GM21717 (cell line): ENCODE results near the gene ARHGAP5.

ENCODE experiments used
- ATAC-seq: cut with Tn5 transposase; IDR thresholded peaks from one replicate; pipeline ENCODE4 v1.9.1; 2021; ENCODE audit warnings: mild to moderate bottlenecking, moderate library complexity; ENCODE audit not compliant: unreplicated experiment

The ARHGAP5 gene

DNA sequence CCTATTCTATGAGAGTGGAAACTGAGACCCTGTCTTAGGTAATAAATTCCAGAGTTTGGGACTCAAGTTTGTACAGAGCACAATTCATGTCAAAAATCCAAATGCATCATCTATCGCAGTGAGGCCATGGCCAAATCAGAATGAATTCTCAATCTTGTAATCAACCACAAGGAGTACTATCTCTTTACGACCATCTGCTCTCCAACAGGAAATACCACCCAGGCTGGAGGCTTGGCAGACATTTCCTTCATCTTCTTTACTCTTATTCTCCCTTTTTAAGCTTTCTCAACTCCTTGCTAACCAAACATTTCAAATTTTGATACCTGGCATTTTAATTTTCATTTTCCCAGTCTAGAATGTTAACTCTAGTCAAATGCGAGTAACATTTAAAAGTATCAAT, 92.1 kb downstream of the ARHGAP5 start:
- no peak for ATAC-seq

- no peak for ATAC-seq
These were observed 94.4 kb downstream of the ARHGAP5 start for GRCh38 chr14:32171469-32171868.

DNA sequence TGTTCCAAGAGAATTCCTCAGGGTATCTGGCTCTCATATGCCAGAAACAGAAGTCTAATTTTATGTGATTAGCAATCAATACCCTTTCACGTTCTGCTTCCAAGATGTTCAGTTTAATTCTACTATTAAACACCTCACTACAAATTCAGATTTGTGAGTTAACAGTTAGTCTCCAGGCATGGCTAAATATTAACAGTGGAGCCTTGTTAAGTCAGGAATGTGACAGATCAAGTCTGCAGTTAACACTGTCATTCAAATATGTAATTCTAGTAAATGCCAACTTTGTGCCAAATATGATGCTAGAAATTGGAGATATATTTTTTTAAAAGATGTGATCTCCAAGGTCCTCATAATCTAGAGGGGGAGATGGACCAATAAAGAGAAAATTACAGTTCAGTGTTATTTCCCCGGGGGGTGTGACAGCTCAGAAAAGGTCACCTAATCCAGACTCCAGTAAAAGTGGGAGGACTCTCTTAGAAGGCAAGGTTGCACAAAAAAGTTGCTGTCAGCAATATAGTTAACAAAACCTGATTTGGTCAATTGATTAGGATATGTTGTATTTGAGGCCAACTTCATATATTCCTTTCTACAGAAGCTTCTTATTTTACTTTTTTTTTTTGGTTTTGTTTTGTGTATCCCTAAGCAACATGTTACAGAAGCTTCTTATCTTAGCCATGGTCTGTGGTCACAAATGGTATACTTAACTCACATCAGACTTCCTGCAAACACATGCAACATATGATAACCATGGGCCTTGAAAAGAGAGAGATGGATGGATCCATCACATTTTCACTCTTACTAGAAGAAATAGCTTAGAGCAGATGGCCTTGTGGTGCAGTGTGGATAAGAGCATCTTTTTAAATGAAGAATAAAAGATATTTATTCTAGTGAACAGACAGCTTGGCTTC, 106.3 kb downstream of the ARHGAP5 start:
- ATAC-seq = no peak

- no peak for ATAC-seq
These were observed 108.0 kb downstream of the ARHGAP5 start for GRCh38 chr14:32185097-32185496.

- no peak for ATAC-seq
These were observed 109.1 kb downstream of the ARHGAP5 start for GRCh38 chr14:32186248-32186647.

DNA sequence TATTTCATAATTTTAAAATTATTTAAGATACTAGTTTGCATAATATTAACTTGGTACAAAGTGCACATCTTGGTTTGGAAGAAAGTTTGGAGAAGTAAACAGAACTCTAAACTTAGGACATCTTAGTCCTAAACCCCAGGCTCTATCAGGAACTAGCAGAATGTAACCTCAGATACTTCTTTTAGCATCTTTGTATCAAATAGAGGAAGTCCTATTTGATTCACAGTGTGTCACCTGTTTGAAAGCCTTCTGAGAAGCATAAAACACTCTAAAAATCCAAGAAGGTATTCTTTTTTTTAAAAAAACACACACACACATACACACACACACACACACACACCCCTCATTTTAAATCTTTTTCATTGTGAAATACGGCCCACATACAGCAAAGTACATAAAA, 112.7 kb downstream of the ARHGAP5 start:
- no peak for ATAC-seq

DNA sequence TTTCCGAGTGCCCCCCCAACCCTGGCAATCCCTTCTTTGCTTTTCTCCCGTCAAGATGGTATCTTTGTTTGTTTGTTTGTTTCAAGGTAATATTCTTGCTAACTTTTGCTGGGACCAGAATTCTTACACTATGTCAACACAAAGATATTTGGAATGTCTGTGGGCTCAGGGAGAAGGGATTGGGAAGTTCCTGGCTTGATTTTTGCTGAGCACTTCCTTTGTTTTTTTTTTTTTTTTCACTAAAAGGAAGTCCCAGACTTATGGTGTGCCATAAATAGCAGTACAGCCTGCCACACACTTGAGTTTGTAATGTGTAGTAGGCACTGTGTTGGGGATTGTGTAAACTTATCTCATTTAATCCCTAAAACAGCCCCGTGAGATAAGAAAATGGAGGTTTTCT, 113.6 kb downstream of the ARHGAP5 start:
- ATAC-seq = no peak

DNA sequence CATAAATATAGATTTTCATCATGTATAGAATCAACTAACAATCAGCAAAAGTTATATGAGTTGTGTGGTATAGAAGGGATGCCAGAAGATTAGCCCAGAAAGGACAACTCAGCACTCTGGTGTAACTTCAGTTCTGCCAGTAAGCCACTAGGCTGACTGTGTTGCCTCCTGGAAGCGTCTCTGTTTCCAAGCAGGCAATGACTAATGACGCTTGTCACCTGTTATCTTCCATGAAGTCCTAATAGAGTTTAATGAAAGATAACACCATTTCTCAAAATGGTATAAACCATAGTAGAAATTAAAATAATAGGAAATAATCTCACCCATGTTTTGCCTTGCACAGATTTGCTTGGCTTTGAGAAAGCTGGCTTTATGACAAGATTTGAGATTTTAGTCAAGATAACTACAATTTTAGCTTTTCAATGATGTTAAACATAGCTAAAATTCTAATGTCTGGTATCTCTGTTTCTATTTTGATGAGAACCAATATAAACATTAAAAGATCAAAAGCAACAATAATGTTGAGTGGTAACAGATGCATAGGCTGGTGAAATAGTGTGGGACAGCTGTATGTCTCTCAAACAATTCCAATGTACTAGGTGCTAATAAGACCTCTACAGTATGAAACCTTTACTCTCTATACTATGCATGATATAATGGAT, 115.7 kb downstream of the ARHGAP5 start:
- ATAC-seq = no peak

DNA sequence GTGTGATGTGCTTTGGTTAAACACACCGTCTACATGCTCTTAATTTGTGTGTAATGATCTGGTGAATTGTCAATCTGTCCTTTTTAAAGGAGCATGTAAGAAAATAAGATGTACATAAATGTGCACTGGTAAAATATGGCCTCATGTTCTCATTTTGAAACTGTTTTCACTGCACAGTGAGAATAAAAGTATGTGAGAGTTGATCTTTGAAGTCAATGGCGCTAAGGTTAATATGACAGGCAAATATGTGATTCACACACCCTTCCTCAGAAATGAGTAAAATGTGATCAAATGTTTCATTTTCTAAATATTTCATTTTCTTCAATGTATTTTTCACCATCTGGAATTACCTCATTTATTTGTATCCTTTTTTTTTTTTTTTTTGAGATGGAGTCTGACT, 116.4 kb downstream of the ARHGAP5 start:
- ATAC-seq = no peak

DNA sequence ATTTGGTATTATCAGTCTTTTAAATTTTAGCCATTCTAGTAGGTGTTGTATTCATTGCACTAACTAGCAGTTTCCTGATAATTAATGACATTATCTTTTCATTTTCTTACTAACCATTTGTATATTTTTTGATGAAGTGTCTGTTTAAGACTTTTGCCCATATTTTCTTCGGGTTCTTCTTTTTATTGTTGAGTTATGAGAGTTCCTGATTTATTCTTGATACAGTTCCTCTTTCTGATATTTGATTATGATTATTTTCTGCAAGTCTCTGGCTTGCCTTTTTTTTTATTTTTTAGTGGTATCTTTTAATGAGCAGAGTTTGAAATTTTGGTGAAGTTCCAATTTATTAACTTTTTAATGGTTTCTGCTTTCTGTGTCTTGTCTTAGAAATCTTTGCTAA, 118.5 kb downstream of the ARHGAP5 start:
- no peak for ATAC-seq

GRCh38 chr14:32197919-32198318, 120.8 kb downstream of the ARHGAP5 start:
- ATAC-seq = peak; percentile 57

- peak; percentile 0 for ATAC-seq
These were observed 123.5 kb downstream of the ARHGAP5 start for GRCh38 chr14:32200368-32201192.

- peak; percentile 44 for ATAC-seq
These were observed 124.2 kb downstream of the ARHGAP5 start for GRCh38 chr14:32201193-32201815.

GRCh38 chr14:32201816-32202490, 124.8 kb downstream of the ARHGAP5 start, which contains the start of gene RNU6-7:
Gene RNU6-7, plus strand, starts transcription at chr14:32202045.
- ATAC-seq = no peak

DNA sequence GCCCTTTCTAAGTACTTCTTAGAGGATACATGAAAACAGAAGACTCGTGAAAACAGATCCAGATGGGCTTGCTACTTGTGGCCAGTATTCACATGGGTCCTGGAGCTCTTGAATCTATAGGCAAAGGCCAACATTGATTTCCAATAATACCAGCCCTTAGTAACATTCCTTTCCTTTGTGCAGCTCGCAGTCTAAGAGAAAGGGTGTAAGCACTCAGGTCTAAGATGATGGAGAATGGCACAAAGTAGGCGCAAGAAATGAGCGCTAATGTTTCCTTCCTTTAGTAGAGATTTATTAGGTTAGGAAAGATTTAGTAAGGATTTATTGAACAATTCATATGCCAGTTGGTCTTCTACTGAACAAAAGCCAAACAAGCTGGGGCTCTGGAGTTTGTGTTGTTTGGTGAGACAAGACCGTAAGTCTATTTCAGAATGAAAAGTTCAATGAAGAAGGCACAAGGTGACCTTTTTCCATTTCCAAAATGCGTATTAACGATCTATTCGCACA, 125.4 kb downstream of the ARHGAP5 start:
- no peak for ATAC-seq

DNA sequence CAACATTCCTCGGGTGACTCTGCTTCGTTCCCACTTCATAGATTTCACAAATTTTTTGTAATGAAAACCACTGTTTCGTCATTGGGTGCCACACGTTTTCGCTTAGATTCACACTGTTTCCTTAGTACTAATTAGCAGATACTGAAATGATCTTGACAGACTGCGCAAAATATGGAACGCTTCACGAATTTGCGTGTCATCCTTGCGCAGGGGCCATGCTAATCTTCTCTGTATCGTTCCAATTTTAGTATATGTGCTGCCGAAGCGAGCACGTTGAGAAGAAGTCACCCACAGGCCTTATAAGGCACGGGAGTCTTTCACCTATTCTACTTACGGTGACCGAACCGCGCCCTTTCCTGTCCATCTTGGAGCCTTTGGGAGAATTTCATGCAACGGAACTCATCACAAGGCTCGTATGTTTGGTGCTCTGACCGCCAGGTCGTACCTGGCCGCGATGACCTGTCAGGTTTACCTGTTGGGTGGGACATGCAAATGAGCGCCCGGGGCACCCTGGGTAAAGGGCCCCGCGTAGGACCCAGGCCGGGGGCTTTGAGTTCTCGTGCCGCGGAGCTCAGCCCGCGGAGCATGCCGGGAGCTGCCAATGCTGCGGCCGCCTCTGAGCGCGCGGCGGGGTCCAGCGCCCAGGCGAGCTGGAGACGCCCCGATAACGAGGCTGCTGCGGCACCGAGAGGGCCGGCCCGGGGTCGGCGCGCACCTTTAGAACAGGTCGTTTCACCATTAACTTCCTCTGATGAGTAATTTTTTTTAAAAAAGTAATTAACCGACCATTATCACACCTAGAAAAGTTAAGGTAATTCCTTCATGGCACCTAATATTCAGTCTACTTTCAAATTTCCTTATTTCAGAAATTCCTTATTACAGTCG, 126.1 kb downstream of the ARHGAP5 start, which contains the start of gene RNU6-8:
RNU6-8 (minus strand) TSS at position 272 of the 885 bp plus-strand sequence.
- ATAC-seq = peak; percentile 54

GRCh38 chr14:32203928-32204357, 126.8 kb downstream of the ARHGAP5 start:
- no peak for ATAC-seq

GRCh38 chr14:32205554-32205953, 128.4 kb downstream of the ARHGAP5 start:
- ATAC-seq = no peak

- ATAC-seq = peak; percentile 27
These were observed 128.9 kb downstream of the ARHGAP5 start for GRCh38 chr14:32205984-32206383.
